KOPT-K1 (cell line): ENCODE data around the gene TPSB2.
"Not testable (repeated sequence)": the region's sequence is repeated elsewhere in the genome, so short reads cannot be mapped to it uniquely, and the experiment has no call there.

Experiments used
- H3K27ac ChIP-seq: fragments of 200-600 bp; sonication (generic); 2 replicates; pipeline ENCODE4 v1.5.1; 2016; ENCODE audit warnings: antibody characterized with exemption, mild to moderate bottlenecking, low read depth, low read length; ENCODE audit not compliant: poor library complexity, severe bottlenecking
- H3K36me3 ChIP-seq: fragments of 200-600 bp; sonication (generic); 2 replicates; pipeline ENCODE4 v1.5.1; 2017; ENCODE audit warnings: antibody characterized with exemption, mild to moderate bottlenecking, low read length, moderate library complexity; ENCODE audit not compliant: insufficient read depth
- H3K9me3 ChIP-seq: fragments of 200-600 bp; sonication (generic); 2 replicates; pipeline ENCODE4 v1.5.1; 2017; ENCODE audit warnings: antibody characterized with exemption, low read length, mild to moderate bottlenecking; ENCODE audit not compliant: insufficient read depth, poor library complexity, severe bottlenecking

TPSB2 gene

DNA sequence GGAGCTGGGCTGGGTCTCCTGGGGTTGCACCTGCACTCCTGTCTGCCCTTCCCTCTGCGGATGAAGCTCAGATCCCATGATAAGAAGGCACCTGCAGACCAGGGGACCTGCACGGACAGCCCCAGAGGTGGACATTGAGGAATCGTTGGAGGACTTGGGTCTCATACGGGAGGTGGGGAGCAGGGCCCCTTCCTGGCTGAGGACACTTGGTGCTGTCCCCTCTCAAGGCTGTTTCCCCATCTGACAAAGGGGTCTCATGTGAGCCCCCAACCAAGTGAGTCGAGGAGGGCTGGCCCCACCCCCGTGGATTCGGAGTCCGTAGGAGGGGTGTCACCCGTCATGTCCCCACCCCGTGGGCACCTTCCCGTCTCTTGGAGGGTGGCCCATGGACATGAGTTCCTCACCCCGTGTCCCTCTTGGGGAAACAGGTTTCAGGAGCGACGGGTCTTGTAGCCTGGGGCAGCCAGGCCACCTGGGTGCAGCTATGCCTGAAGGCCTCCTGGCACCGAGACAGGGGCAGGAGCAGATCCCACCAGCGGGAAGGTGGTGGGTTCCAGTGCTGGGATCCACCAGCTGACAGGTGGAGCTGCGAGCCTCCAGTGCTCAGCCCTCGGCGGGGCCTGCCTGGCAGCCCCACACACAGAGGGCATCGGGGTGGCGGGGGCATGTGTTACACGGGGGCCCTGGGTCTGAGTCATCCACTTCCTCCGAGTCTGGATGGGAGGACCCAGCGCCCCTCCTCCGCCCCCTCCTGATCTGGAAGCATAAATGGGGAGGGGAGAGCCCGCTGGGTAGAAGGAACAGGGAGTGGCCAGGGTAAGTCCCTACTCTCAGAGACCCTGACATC lies 25.5 kb upstream of the TPSB2 start, which contains the start of gene TPSD1:
Gene TPSD1, plus strand, starts transcription at position 794 of the 847 bp plus-strand sequence. CDS start 212 bp downstream, outside the sequence.
- not testable (repeated sequence) for H3K36me3 ChIP-seq, H3K27ac ChIP-seq, H3K9me3 ChIP-seq

DNA sequence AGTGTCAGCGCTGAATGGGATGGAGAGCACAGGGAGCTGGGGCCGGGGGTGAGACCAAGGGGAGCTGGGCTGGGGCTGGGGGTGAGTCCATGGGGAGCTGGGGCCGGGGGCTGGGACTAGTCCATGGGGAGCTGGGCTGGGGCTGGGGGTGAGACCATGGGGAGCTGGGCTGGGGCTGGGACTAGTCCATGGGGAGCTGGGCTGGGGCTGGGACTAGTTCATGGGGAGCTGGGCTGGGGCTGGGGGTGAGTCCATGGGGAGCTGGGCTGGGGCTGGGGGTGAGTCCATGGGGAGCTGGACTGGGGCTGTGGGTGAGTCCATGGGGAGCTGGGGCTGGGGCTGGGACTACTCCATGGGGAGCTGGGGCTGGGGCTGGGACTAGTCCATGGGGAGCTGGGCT lies 24.8 kb upstream of the TPSB2 start:
- not testable (repeated sequence) for H3K27ac ChIP-seq, H3K36me3 ChIP-seq, H3K9me3 ChIP-seq

DNA sequence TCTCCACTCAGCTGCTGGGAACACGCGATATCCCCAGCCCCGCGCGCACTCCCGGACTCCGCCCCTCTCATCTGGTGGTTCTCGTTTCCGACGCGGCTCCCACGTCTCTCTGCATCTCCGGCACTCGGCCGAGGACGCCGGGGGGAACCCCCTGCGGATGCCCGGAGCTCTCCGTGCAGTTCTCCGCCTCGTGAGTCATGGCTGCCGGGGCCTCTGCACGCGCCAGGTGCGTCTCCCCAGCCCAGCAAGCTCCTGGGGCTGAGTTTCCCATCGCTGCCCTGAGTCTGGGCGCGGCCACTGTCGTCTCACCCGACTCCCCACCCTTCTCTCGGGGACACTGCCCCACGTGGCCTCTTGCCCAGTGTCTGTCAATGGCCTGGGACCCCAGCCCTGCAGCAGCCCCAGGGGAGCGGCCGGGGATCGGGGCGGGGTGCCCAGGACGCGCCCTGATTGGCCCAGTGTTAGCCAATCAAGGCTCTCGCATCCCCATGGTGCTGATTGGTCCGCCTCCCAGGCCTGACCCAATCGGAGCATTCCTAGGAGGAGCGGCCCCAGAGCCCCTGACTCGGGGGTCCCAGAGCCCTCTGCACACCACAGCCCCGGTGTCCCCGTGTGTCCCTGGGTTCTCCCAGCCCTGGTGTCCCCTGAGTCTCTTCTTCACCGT lies 23.8 kb upstream of the TPSB2 start:
- not testable (repeated sequence) for H3K36me3 ChIP-seq, H3K9me3 ChIP-seq, H3K27ac ChIP-seq

DNA sequence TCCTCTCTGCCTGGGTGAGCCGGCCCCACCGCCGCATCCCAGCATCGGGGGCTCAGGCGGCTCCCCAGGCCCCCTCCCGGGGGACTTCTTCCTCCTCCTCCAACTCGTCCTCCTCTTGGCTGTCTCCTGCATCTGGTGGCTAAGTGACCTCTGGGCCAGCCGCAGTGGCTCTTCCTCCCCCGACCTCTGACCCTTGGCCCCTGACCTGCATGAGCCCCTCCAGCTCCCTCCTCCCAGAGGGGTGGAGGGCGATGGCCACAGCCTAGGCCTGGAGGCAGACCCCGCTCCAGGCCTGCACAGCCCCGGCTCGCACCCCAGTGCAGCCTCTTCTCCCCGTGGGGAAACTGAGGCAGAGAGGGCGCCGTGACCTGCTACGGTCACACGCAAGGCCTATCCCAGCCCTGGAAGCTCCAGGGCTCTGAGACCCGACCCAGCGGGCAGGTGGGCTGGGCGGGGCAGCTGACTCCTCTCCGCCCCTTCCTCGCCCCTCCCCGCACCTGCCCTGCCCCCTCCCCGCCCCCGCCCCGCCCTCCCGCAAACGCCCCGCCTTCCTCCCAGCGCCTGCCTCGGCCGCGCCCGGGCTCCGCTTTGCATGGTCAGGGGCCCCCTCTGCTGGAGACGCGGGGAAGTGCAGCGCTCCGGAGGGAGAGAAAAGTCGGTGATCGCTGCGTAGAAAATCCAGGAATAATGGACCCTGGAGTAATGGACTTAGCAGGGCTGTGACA lies 19.2 kb upstream of the TPSB2 start:
- H3K27ac ChIP-seq = not testable (repeated sequence)

DNA sequence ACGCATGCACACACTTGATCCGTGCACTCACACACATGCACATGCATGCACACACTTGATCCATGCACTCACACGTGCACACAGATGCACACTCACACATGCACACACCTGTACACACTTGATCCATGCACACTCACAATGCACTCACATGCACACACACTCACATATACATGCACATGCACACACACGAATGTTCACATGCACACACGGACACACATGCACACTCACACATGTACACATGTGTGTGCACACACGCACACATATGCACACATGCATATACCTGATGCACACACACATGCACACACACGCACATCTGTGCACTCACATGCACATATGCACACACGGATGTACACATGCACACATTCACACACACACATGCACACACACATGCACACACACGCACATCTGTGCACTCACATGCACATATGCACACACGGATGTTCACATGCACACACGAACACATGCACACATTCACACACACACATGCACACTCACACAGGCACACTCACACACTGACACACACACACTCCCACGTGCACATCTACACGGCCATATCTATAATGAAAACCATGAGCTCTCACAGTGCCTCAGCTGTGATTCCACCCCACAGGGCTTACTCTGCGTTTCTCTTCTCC lies 18.0 kb upstream of the TPSB2 start:
- not testable (repeated sequence) for H3K9me3 ChIP-seq, H3K36me3 ChIP-seq, H3K27ac ChIP-seq

More for the DNA sequence above, 19.2 kb upstream of the TPSB2 start:
- not testable (repeated sequence) for H3K36me3 ChIP-seq, H3K9me3 ChIP-seq

DNA sequence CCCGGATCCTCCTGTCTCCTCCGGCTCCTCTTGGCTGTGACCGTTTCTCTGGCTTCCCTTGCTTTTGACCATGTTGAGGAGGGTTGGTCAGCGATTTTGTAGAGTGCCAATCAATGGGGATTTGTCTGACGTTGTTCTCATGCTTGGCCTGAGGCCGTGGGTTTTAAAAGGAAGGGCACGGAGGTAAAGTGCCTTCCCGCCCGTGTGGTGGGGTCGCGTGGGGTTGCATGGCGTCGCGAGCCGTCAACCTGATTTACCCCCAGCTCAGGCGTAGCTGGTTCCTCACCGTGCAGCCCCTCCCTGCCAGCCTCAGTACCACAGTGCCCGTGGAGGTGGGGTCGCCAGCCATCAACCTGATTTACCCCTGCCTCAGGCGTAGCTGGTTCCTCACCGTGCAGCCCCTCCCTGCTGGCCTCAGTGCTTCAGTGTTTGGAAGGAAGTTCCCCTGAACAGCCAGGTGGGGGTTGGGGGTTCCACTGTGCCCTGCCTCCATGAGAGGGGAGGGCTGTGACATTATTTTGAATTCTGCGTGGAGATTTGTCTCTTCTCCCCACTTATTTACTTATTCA lies 15.6 kb upstream of the TPSB2 start:
- no peaks in the 10 kb centered on the region for H3K36me3 ChIP-seq
- H3K27ac ChIP-seq = no peak overlapping the region
- H3K9me3 ChIP-seq = no peaks in the 10 kb centered on the region

DNA sequence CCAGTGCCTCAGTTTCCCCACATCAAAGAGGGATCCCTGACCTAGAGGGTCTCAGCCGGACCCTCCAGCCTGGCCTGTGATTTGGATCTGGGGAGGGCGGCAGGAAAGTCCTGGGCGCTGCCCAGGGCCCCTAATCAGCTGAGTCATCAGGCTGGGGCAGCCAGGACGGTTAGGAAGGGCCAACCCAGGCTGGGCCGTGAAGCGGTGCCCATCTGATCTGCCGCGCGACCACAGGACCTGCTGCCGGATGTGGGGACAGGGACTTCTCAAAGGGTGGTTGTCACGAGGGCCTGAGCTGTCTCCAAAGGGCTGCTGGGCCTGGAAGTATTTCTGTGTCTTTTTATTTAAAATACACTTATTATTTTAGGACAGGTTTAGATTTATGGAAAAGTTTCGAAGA lies 14.9 kb upstream of the TPSB2 start:
- no peak overlapping the region for H3K27ac ChIP-seq
- no peaks in the 10 kb centered on the region for H3K36me3 ChIP-seq
- no peaks in the 10 kb centered on the region for H3K9me3 ChIP-seq

DNA sequence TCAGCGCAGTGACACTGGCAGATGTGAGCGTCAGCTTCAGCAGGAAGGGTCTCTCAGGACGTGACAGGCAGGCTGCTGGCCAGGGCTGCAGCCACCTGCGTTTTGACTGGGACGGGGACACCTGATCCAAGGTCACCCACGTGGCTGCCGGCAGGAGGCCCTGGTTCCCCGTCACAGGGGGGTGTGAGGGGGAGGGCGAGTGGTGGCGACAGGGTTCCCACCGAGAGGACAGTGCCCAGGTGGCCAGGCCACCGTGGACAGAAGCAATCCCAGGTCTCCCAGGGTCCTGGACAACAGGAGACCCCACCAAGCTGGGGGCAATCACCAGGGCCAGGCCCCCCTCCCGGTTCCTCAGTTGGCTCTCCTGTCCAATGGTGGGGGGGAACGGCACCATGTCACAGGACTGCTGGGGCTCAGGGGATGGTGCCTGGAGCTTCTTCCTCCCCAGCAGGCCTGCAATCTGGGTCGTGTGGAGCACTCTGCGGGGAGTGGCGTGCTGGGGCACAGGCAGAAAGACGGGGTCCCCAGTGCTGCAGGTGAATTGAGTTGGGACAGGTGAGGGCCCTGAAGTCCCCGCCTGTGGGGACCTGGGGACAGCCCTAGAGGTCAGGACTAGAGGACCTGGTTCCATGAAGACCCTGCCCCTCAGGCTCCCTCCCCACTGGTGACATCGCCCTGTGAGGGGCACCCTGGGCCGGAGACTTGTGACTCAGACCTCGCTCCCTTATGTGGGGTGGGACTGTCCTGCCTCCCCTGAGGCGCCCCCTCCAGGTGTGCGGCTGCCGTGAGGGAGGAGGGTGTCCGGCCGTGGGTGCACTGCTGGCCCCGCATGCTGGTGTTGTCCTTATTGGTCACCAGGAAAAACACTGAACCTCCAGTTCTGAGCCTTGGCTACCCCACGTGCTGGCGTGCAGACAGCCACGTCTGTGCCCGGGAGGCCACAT lies 14.2 kb upstream of the TPSB2 start:
- H3K36me3 ChIP-seq, H3K9me3 ChIP-seq, H3K27ac ChIP-seq: not testable (repeated sequence)

DNA sequence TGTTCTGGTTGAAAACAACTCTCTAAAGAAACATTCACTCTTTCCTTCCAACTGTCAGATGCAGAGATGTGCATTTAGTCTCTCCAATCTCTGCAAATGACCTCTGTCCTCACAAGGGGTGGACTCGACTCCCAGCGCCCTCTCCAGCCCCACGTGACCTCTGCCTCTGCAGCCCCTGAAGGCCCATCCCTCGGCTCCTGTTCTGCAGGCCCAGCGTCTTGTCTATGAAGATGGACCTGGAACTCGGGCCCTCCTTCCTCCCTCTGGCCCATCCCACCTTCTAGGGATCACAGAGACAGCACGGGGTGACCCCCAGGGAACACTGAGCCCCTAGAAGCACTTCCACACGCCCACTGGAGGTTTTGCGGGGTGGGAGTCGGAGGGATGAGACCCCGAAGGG lies 13.4 kb upstream of the TPSB2 start:
- not testable (repeated sequence) for H3K27ac ChIP-seq, H3K36me3 ChIP-seq, H3K9me3 ChIP-seq

DNA sequence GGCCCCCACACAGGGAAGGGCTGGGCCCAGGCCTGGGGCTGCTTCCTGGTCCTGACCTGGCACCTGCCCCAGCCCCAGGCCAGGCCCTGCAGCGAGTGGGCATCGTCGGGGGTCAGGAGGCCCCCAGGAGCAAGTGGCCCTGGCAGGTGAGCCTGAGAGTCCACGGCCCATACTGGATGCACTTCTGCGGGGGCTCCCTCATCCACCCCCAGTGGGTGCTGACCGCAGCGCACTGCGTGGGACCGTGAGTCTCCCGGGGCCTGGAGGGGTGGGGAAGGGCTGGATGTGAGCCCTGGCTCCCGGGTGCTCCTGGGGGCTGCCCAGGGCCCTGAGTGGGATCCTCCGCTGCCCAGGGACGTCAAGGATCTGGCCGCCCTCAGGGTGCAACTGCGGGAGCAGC lies 11.1 kb upstream of the TPSB2 start:
- not testable (repeated sequence) for H3K27ac ChIP-seq, H3K36me3 ChIP-seq, H3K9me3 ChIP-seq

DNA sequence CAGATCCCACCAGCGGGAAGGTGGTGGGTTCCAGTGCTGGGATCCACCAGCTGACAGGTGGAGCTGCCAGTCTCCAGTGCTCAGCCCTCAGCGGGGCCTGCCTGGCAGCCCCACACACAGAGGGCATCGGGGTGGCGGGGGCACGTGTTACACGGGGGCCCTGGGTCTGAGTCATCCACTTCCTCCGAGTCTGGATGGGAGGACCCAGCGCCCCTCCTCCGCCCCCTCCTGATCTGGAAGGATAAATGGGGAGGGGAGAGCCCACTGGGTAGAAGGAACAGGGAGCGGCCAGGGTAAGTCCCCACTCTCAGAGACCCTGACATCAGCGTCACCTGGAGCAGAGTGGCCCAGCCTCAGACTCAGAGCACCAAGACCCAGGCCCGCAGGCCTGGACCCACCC lies 10.5 kb upstream of the TPSB2 start, which contains the start of gene TPSAB1:
Gene TPSAB1, plus strand, starts transcription at position 270 of the 400 bp plus-strand sequence. CDS start 234 bp downstream, outside the sequence.
- not testable (repeated sequence) for H3K9me3 ChIP-seq, H3K36me3 ChIP-seq, H3K27ac ChIP-seq

DNA sequence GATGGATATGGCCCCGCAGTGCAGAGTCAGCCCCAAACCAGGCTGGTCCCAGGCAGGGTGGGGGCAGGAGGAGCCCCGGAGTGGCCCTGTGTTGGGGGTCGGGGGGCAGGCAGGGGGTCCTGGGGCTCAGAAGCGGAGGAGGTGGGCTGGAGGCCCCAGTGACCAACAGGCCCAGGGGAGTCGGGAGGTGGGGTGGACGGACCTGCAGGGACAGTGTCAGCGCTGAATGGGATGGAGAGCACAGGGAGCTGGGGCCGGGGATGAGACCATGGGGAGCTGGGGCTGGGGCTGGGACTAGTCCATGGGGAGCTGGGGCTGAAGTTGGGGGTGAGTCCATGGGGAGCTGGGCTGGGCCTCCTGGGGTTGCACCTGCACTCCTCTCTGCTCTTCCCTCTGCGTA lies 9.6 kb upstream of the TPSB2 start:
- H3K27ac ChIP-seq, H3K36me3 ChIP-seq, H3K9me3 ChIP-seq: not testable (repeated sequence)

DNA sequence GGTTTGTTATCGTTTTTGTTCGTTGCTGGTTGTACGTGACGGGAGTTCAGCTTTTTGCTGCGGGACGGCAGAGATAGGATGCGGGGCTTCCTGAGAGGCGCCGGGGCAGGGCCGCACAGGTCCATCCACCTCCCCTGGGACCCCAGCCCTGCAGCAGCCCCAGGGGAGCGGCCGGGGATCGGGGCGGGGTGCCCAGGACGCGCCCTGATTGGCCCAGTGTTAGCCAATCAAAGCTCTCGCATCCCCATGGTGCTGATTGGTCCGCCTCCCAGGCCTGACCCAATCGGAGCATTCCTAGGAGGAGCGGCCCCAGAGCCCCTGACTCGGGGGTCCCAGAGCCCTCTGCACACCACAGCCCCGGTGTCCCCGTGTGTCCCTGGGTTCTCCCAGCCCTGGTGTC lies 8.9 kb upstream of the TPSB2 start:
- not testable (repeated sequence) for H3K9me3 ChIP-seq, H3K27ac ChIP-seq, H3K36me3 ChIP-seq

DNA sequence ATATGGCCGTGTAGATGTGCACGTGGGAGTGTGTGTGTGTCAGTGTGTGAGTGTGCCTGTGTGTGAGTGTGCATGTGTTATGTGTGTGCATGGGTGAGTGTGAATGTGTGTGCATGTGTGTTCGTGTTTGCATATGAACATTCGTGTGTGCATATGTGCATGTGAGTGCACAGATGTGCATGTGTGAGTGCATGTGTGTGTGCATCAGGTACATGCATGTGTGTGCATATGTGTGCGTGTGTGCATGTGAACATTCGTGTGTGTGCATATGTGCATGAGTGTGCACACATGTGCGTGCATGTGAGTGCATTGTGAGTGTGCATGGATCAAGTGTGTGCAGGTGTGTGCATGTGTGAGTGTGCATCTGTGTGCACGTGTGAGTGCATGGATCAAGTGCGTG lies 8.0 kb upstream of the TPSB2 start:
- Histone ChIP-seq H3K36me3 (no peaks in the 10 kb centered on the region), H3K27ac (no peak overlapping the region), H3K9me3 (no peaks in the 10 kb centered on the region)
